Activated gamma-delta T cell (primary cell): Measurements from ENCODE around the gene IGBP1.
"Not testable (repeated sequence)": the region's sequence is repeated elsewhere in the genome, so short reads cannot be mapped to it uniquely, and the experiment has no call there.

Source experiments
- DNase-seq: peaks from one replicate; lab custom pipeline; 2025; lab: John Stamatoyannopoulos, UW
- total RNA-seq, 2 donors: gene quantifications; one replicate each; lab custom pipeline; 2026; lab: John Stamatoyannopoulos, UW

Gene IGBP1
- total RNA-seq: 58.9 to 69.1 reads per million in 2 donors

- DNase-seq: peak; percentile 40
Measured at GRCh38 chrX:70133303-70134115, at the start of gene IGBP1. TSS of gene IGBP1 (plus strand) at chrX:70133447. CDS start at chrX:70133948, 501 bp downstream.

GRCh38 chrX:70084592-70085240 lies 48.5 kb upstream of the IGBP1 start:
- DNase-seq: no peak

GRCh38 chrX:70087857-70088630 lies 45.2 kb upstream of the IGBP1 start:
- no peak for DNase-seq

- DNase-seq: no peak
Measured at GRCh38 chrX:70088751-70089150, 44.5 kb upstream of the IGBP1 start.

- DNase-seq: no peak
Measured at GRCh38 chrX:70089604-70090297, 43.5 kb upstream of the IGBP1 start.

GRCh38 chrX:70092247-70092646 lies 41.0 kb upstream of the IGBP1 start:
- DNase-seq: no peak

GRCh38 chrX:70096052-70096451 lies 37.2 kb upstream of the IGBP1 start:
- DNase-seq: no peak

- no peak for DNase-seq
Measured at GRCh38 chrX:70105229-70105628, 28.0 kb upstream of the IGBP1 start.

- DNase-seq: not testable (repeated sequence)
Measured at GRCh38 chrX:70111436-70112026, 21.7 kb upstream of the IGBP1 start.

- no peak for DNase-seq
Measured at GRCh38 chrX:70117738-70118137, 15.5 kb upstream of the IGBP1 start.

- not testable (repeated sequence) for DNase-seq
Measured at GRCh38 chrX:70123014-70123413, 10.2 kb upstream of the IGBP1 start.

GRCh38 chrX:70124678-70125077 lies 8.6 kb upstream of the IGBP1 start:
- no peak for DNase-seq

- DNase-seq: no peak
Measured at GRCh38 chrX:70128071-70128470, 5.2 kb upstream of the IGBP1 start.

- no peak for DNase-seq
Measured at GRCh38 chrX:70129816-70130215, 3.4 kb upstream of the IGBP1 start.

- DNase-seq: no peak
Measured at GRCh38 chrX:70132224-70132623, 1.0 kb upstream of the IGBP1 start.

GRCh38 chrX:70132877-70133302 lies 357 bp upstream of the IGBP1 start:
- DNase-seq: no peak

GRCh38 chrX:70134116-70134477 lies 850 bp downstream of the IGBP1 start:
- DNase-seq: no peak

- DNase-seq: no peak
Measured at GRCh38 chrX:70138622-70139021, 5.4 kb downstream of the IGBP1 start.

GRCh38 chrX:70139736-70140135 lies 6.5 kb downstream of the IGBP1 start:
- no peak for DNase-seq

- DNase-seq: no peak
Measured at GRCh38 chrX:70141373-70141772, 8.1 kb downstream of the IGBP1 start.
